Measurements from ENCODE around the gene TNFRSF1B.

TNFRSF1B gene

GRCh38 chr1:12152113-12152891, 14.5 kb upstream of the TNFRSF1B start:
- no peak overlapping the region for H3K4me3 ChIP-seq (ENCODE audit: low read depth, low read length)
- no peak for TF ChIP-seq CTCF (IDR thresholded peaks at IDR 0.05; ENCODE audit: low read depth, low read length)

GRCh38 chr1:12153181-12153785, 13.5 kb upstream of the TNFRSF1B start:
- TF ChIP-seq CTCF (IDR thresholded peaks at IDR 0.05; ENCODE audit: low read depth, low read length), result no peak

GRCh38 chr1:12155328-12155727, 11.5 kb upstream of the TNFRSF1B start:
- TF ChIP-seq CTCF (IDR thresholded peaks at IDR 0.05; ENCODE audit: low read depth, low read length), result no peak
- H3K4me3 ChIP-seq (ENCODE audit: low read depth, low read length), result no peak overlapping the region

More at GRCh38 chr1:12153181-12153785, 13.5 kb upstream of the TNFRSF1B start:
- no peak overlapping the region for H3K4me3 ChIP-seq (ENCODE audit: low read depth, low read length)

GRCh38 chr1:12157366-12158231, 9.2 kb upstream of the TNFRSF1B start:
- no peak overlapping the region for H3K4me3 ChIP-seq (ENCODE audit: low read depth, low read length)
- no peak for TF ChIP-seq CTCF (IDR thresholded peaks at IDR 0.05; ENCODE audit: low read depth, low read length)

GRCh38 chr1:12158357-12159092, 8.3 kb upstream of the TNFRSF1B start:
- TF ChIP-seq CTCF (IDR thresholded peaks at IDR 0.05; ENCODE audit: low read depth, low read length), result no peak

GRCh38 chr1:12159816-12160215, 7.0 kb upstream of the TNFRSF1B start:
- TF ChIP-seq CTCF (IDR thresholded peaks at IDR 0.05; ENCODE audit: low read depth, low read length), result no peak
- H3K4me3 ChIP-seq (ENCODE audit: low read depth, low read length), result no peak overlapping the region

More at GRCh38 chr1:12158357-12159092, 8.3 kb upstream of the TNFRSF1B start:
- H3K4me3 ChIP-seq (ENCODE audit: low read depth, low read length), result no peak overlapping the region
